GM23338 (cell line): ENCODE data around the gene ADGRF1. TPM values are rescaled to one million over a fixed set of nuclear protein-coding genes. Genes with fewer than 3 reads are reported as not detected.

ENCODE experiments used
- ATAC-seq: fragments of 200-7000 bp; cut with Tn5 transposase; 3 replicates; pipeline ENCODE4 v1.9.1; 2020
- DNase-seq: peaks from one replicate; pipeline ENCODE4 v3.0.0-alpha.2; 2015; ENCODE audit warnings: low spot score
- H2AFZ ChIP-seq: fragments of 200-600 bp; sonication (generic); 2 replicates; pipeline ENCODE4 v1.8.0; 2016; ENCODE audit warnings: antibody characterized with exemption, mild to moderate bottlenecking, moderate library complexity
- H3F3A ChIP-seq: fragments of 200-600 bp; sonication (generic); replicated peaks from 2 replicates; pipeline ENCODE4 v1.8.0; 2017; ENCODE audit warnings: antibody characterized with exemption, mixed run types, low read depth
- H3K27ac ChIP-seq: fragments of 200-600 bp; sonication (generic); 2 replicates; pipeline ENCODE4 v1.6.1; 2016; ENCODE audit warnings: low read depth
- H3K27me3 ChIP-seq: fragments of 200-600 bp; sonication (generic); 2 replicates; pipeline ENCODE4 v1.8.0; 2016; ENCODE audit warnings: mild to moderate bottlenecking, mixed run types, moderate library complexity; ENCODE audit not compliant: insufficient read depth
- H3K36me3 ChIP-seq: fragments of 200-600 bp; sonication (generic); 2 replicates; pipeline ENCODE4 v1.8.0; 2016; ENCODE audit warnings: mild to moderate bottlenecking; ENCODE audit not compliant: insufficient read depth
- H3K4me1 ChIP-seq: fragments of 200-600 bp; sonication (generic); 2 replicates; pipeline ENCODE4 v1.8.0; 2016; ENCODE audit warnings: mild to moderate bottlenecking, moderate library complexity; ENCODE audit not compliant: insufficient read depth
- H3K4me2 ChIP-seq: fragments of 200-600 bp; sonication (generic); 2 replicates; pipeline ENCODE4 v1.7.1; 2017; ENCODE audit warnings: mixed run types
- H3K4me3 ChIP-seq: fragments of 200-600 bp; sonication (generic); 2 replicates; pipeline ENCODE4 v1.6.1; 2016; ENCODE audit warnings: mixed run types
- H3K79me2 ChIP-seq: fragments of 200-600 bp; sonication (generic); replicated peaks from 2 replicates; pipeline ENCODE4 v1.8.0; 2017; ENCODE audit warnings: mild to moderate bottlenecking; ENCODE audit not compliant: insufficient read depth
- H3K9me2 ChIP-seq: fragments of 200-600 bp; sonication (generic); 2 replicates; pipeline ENCODE4 v1.8.0; 2017; ENCODE audit not compliant: insufficient read depth
- H4K20me1 ChIP-seq: fragments of 200-600 bp; sonication (generic); replicated peaks from 2 replicates; pipeline ENCODE4 v1.8.0; 2017; ENCODE audit warnings: mild to moderate bottlenecking; ENCODE audit not compliant: insufficient read depth
- H3K27ac Mint-ChIP-seq: 2 replicates; pipeline ENCODE4 v1.8.0; 2020; ENCODE audit warnings: inconsistent platforms, mild to moderate bottlenecking, moderate library complexity, mixed read lengths
- H3K27me3 Mint-ChIP-seq: 3 replicates; pipeline ENCODE4 v1.8.0; 2022; ENCODE audit warnings: low read depth, mild to moderate bottlenecking, moderate library complexity, mixed read lengths, inconsistent platforms; ENCODE audit not compliant: insufficient read depth, poor library complexity
- H3K36me3 Mint-ChIP-seq: 3 replicates; pipeline ENCODE4 v1.8.0; 2021; ENCODE audit warnings: low read depth, mild to moderate bottlenecking, inconsistent platforms, moderate library complexity, mixed read lengths
- H3K4me1 Mint-ChIP-seq: 3 replicates; pipeline ENCODE4 v1.8.0; 2020; ENCODE audit warnings: mild to moderate bottlenecking, inconsistent platforms, mixed read lengths
- H3K4me3 Mint-ChIP-seq: 3 replicates; pipeline ENCODE4 v1.8.0; 2021; ENCODE audit warnings: moderate library complexity, mild to moderate bottlenecking, inconsistent platforms, mixed read lengths
- H3K9me3 Mint-ChIP-seq: 3 replicates; pipeline ENCODE4 v1.8.0; 2020; ENCODE audit warnings: moderate library complexity, mild to moderate bottlenecking, inconsistent platforms, mixed read lengths
- CREB1 ChIP-seq: fragments of 250-450 bp; sonication (Bioruptor Pico); IDR thresholded peaks from 2 replicates; pipeline ENCODE4 v1.5.0; 2020; ENCODE audit warnings: low read depth, mild to moderate bottlenecking, moderate library complexity
- ETS1 ChIP-seq: IDR thresholded peaks from 2 replicates; pipeline ENCODE4 v1.6.1; 2016; ENCODE audit warnings: antibody characterized with exemption
- EZH2 ChIP-seq: fragments of 200-600 bp; sonication (generic); IDR thresholded peaks from one replicate; pipeline ENCODE4 v1.8.0; 2017; ENCODE audit warnings: antibody characterized with exemption, mild to moderate bottlenecking, low read depth; ENCODE audit not compliant: unreplicated experiment
- EZH2phosphoT487 ChIP-seq: fragments of 200-600 bp; sonication (generic); IDR thresholded peaks from one replicate; pipeline ENCODE4 v1.8.1; 2018; ENCODE audit warnings: antibody characterized with exemption; ENCODE audit not compliant: unreplicated experiment
- JUNB ChIP-seq: IDR thresholded peaks from one replicate; pipeline ENCODE4 v1.6.1; 2016; ENCODE audit warnings: antibody characterized with exemption; ENCODE audit not compliant: unreplicated experiment
- NANOG ChIP-seq: IDR thresholded peaks from 2 replicates; pipeline ENCODE4 v1.6.1; 2016; ENCODE audit warnings: antibody characterized with exemption, borderline replicate concordance
- POLR2AphosphoS5 ChIP-seq: IDR thresholded peaks from 2 replicates; pipeline ENCODE4 v1.6.1; 2016; ENCODE audit warnings: antibody characterized with exemption, low read depth
- REST ChIP-seq: IDR thresholded peaks from one replicate; pipeline ENCODE4 v1.6.1; 2018; ENCODE audit warnings: antibody characterized with exemption; ENCODE audit not compliant: unreplicated experiment
- STAT1 ChIP-seq: IDR thresholded peaks from one replicate; pipeline ENCODE4 v1.6.1; 2016; ENCODE audit warnings: antibody characterized with exemption; ENCODE audit not compliant: unreplicated experiment
- ZNF114 ChIP-seq: fragments of 250-450 bp; sonication (Bioruptor Pico); IDR thresholded peaks from 2 replicates; pipeline ENCODE4 v1.5.0; 2020; ENCODE audit warnings: mild to moderate bottlenecking, moderate library complexity
- ZNF331 ChIP-seq: fragments of 250-450 bp; sonication (Bioruptor Pico); IDR thresholded peaks from 2 replicates; pipeline ENCODE4 v1.5.0; 2020; ENCODE audit warnings: low read depth, mild to moderate bottlenecking, moderate library complexity
- ZNF462 ChIP-seq: fragments of 250-450 bp; sonication (Bioruptor Pico); IDR thresholded peaks from 2 replicates; pipeline ENCODE4 v1.5.0; 2020; ENCODE audit warnings: mild to moderate bottlenecking, moderate library complexity
- polyA plus RNA-seq: library from polyadenylated mRNA; unstranded; fragments of >200 nt; fragmentation: Nextera tagmentation; extraction: Ambion mirVana; gene quantifications from 2 replicates; pipeline ENCODE4 v1.2.1, GENCODE V29; 2016
- total RNA-seq: library from RNA; depleted of rRNA; stranded (reverse); fragments of >200 nt; shearing (Covaris generic); gene quantifications from 2 replicates; pipeline ENCODE4 v1.2.3, GENCODE V29; 2014

Gene ADGRF1
- total and polyA plus RNA-seq, 2 experiments from 2014 or later, result not detected

- no peak for TF ChIP-seq ZNF114
- TF ChIP-seq POLR2AphosphoS5, result no peak
- no peak for TF ChIP-seq STAT1
- no peak for TF ChIP-seq ZNF462 (CRISPR knock-in tag)
- no peak for TF ChIP-seq ZNF331 (CRISPR knock-in tag)
- TF ChIP-seq EZH2, result no peak
- TF ChIP-seq JUNB, result no peak
- TF ChIP-seq EZH2phosphoT487, result no peak
- TF ChIP-seq ETS1, result no peak
- TF ChIP-seq NANOG, result no peak
- TF ChIP-seq REST, result no peak
- TF ChIP-seq CREB1 (CRISPR knock-in tag), result no peak
- no peak overlapping the region; the same call in 1 of the 2 replicates for H2AFZ ChIP-seq
- peak; percentile 38 for ATAC-seq
- H3K4me2 ChIP-seq, result no peak overlapping the region
- no peaks in the 10 kb centered on the region for H3K79me2 ChIP-seq
- H3K27ac ChIP-seq, result no peak overlapping the region
- peaks cover 3% of the 10 kb centered on the region; the same call in 1 of the 2 replicates for H3K4me1 ChIP-seq
- H4K20me1 ChIP-seq, result no peaks in the 10 kb centered on the region
- H3K27me3 ChIP-seq, result no peaks in the 10 kb centered on the region
- no peak overlapping the region for H3K4me3 ChIP-seq
- no peaks in the 10 kb centered on the region for H3F3A ChIP-seq
- Mint-ChIP-seq H3K9me3 (no peaks in the 10 kb centered on the region), H3K4me3 (no peak overlapping the region), H3K27me3 (no peaks in the 10 kb centered on the region), H3K36me3 (no peaks in the 10 kb centered on the region), H3K27ac (0 out of 2 replicates have a peak overlapping the region, but pooled peaks have one; percentile 5), H3K4me1 (peaks cover 9% of the 10 kb centered on the region; the same call in 2 of the 3 replicates)
- no peak for DNase-seq
- H3K9me2 ChIP-seq, result no peaks in the 10 kb centered on the region
- H3K36me3 ChIP-seq, result no peaks in the 10 kb centered on the region
Observed at GRCh38 chr6:47047097-47047478, 5.0 kb upstream of the ADGRF1 start.
